ENCODE data around the gene TRAF3.

TRAF3 gene

GRCh38 chr14:102955636-102956408 is 178.6 kb downstream of the TRAF3 start:
- DNase-seq (ENCODE audit: low read depth in 2 of 2): no peak

GRCh38 chr14:102957222-102957621 is 180.0 kb downstream of the TRAF3 start:
- DNase-seq (ENCODE audit: low read depth in 2 of 2): no peak

GRCh38 chr14:102958461-102958860 is 181.2 kb downstream of the TRAF3 start:
- DNase-seq (ENCODE audit: low read depth in 2 of 2): no peak
